Activated T-cell treated with anti-CD3 and anti-CD28 coated beads, Interleukin-2, amount 50 U/mL, for 24 hours (primary cell): ENCODE measurements around the gene NHERF2.

ENCODE experiments used
- DNase-seq: peaks from one replicate; pipeline ENCODE4 v3.0.0-alpha.2; 2020
- H3K27ac Mint-ChIP-seq: 2 replicates; pipeline ENCODE4 v1.8.0; 2020; ENCODE audit warnings: mild to moderate bottlenecking, mixed read lengths
- H3K27me3 Mint-ChIP-seq: 2 replicates; pipeline ENCODE4 v1.8.0; 2020; ENCODE audit warnings: mixed read lengths
- H3K36me3 Mint-ChIP-seq: 2 replicates; pipeline ENCODE4 v1.8.0; 2020; ENCODE audit warnings: low read depth, mixed read lengths
- H3K4me1 Mint-ChIP-seq: 2 replicates; pipeline ENCODE4 v1.8.0; 2020; ENCODE audit warnings: low read depth, mixed read lengths
- H3K4me3 Mint-ChIP-seq: 2 replicates; pipeline ENCODE4 v1.8.0; 2020; ENCODE audit warnings: mild to moderate bottlenecking, moderate library complexity, mixed read lengths
- H3K9me3 Mint-ChIP-seq: 2 replicates; pipeline ENCODE4 v1.8.0; 2020; ENCODE audit warnings: mixed read lengths

The NHERF2 gene

GRCh38 chr16:1985466-1986150 is 41.1 kb upstream of the NHERF2 start:
- peaks cover 47% of the 10 kb centered on the region for H3K27me3 Mint-ChIP-seq
- peaks cover 23% of the 10 kb centered on the region for H3K4me1 Mint-ChIP-seq
- no peaks in the 10 kb centered on the region for H3K9me3 Mint-ChIP-seq
- H3K4me3 Mint-ChIP-seq, result peak overlapping the region; percentile 88
- no peak for DNase-seq
- H3K36me3 Mint-ChIP-seq, result peaks cover 26% of the 10 kb centered on the region
- H3K27ac Mint-ChIP-seq, result peak overlapping the region; percentile 68

GRCh38 chr16:1987198-1987597 is 39.5 kb upstream of the NHERF2 start:
- H3K36me3 Mint-ChIP-seq, result peaks cover 26% of the 10 kb centered on the region
- no peak for DNase-seq
- H3K4me1 Mint-ChIP-seq, result peaks cover 32% of the 10 kb centered on the region
- no peak overlapping the region for H3K27ac Mint-ChIP-seq
- H3K27me3 Mint-ChIP-seq, result peaks cover 40% of the 10 kb centered on the region
- H3K4me3 Mint-ChIP-seq, result no peak overlapping the region
- no peaks in the 10 kb centered on the region for H3K9me3 Mint-ChIP-seq

GRCh38 chr16:1989209-1990100 is 37.2 kb upstream of the NHERF2 start, which contains the start of gene SYNGR3:
SYNGR3 (plus strand) TSS chr16:1989970; CDS start chr16:1990103, 133 bp downstream.
- peak within 1 kb of the TSS; percentile 63 for H3K4me3 Mint-ChIP-seq
- peaks cover 2% of the 10 kb centered on the region for H3K9me3 Mint-ChIP-seq
- DNase-seq, result no peak
- peaks cover 29% of the 10 kb centered on the region for H3K27me3 Mint-ChIP-seq
- H3K36me3 Mint-ChIP-seq, result peaks cover 25% of the 10 kb centered on the region
- H3K4me1 Mint-ChIP-seq, result peaks cover 38% of the 10 kb centered on the region
- H3K27ac Mint-ChIP-seq, result peak within 1 kb of the TSS; percentile 53

DNA sequence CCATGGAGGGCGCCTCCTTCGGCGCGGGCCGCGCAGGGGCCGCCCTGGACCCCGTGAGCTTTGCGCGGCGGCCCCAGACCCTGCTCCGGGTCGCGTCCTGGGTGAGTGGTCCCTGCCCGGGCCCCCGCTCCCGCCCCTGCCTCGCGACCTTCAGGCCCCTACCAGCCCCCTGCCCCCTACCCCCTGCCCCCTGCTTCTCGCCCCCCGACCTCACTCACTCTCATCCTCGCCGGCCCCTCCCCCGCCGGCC is 36.7 kb upstream of the NHERF2 start:
- DNase-seq, result no peak
- Mint-ChIP-seq H3K4me3 (no peak overlapping the region), H3K27me3 (peaks cover 29% of the 10 kb centered on the region), H3K4me1 (peaks cover 33% of the 10 kb centered on the region), H3K9me3 (peaks cover 2% of the 10 kb centered on the region), H3K27ac (no peak overlapping the region), H3K36me3 (peaks cover 21% of the 10 kb centered on the region)

GRCh38 chr16:1990351-1991134 is 36.2 kb upstream of the NHERF2 start:
- Mint-ChIP-seq H3K27ac (peak overlapping the region; percentile 76), H3K4me1 (peaks cover 27% of the 10 kb centered on the region), H3K9me3 (peaks cover 2% of the 10 kb centered on the region), H3K27me3 (peaks cover 29% of the 10 kb centered on the region), H3K36me3 (peaks cover 21% of the 10 kb centered on the region), H3K4me3 (peak overlapping the region; percentile 63)
- DNase-seq, result peak; percentile 57

DNA sequence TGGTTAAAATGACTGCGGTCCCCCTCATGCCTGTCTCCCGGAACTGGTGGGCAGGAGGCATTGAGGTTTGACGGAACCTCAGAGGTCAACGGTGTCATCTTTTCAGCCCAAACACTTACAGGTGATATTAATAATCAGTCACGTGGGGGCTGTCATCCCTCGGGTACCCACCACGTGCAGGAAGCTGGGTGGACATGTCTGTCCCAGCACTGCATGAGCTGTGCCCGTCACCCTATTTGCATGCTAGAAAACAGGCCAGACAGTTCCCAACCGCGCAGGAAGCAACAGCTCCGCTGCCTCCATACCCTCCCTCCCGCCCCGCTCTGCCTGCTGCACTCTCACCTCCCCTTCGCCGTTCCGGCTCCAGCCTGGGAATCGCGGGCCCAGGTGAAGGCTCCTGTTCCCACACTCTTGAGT is 35.6 kb upstream of the NHERF2 start:
- H3K27ac Mint-ChIP-seq, result peak overlapping the region; percentile 76
- peaks cover 27% of the 10 kb centered on the region for H3K4me1 Mint-ChIP-seq
- DNase-seq, result peak; percentile 65
- peaks cover 18% of the 10 kb centered on the region for H3K36me3 Mint-ChIP-seq
- H3K4me3 Mint-ChIP-seq, result peak overlapping the region; percentile 63
- peaks cover 29% of the 10 kb centered on the region for H3K27me3 Mint-ChIP-seq
- peaks cover 2% of the 10 kb centered on the region for H3K9me3 Mint-ChIP-seq

GRCh38 chr16:1991588-1991947 is 35.1 kb upstream of the NHERF2 start:
- H3K4me3 Mint-ChIP-seq, result peak overlapping the region; percentile 63
- peaks cover 2% of the 10 kb centered on the region for H3K9me3 Mint-ChIP-seq
- peak overlapping the region; percentile 76 for H3K27ac Mint-ChIP-seq
- peaks cover 30% of the 10 kb centered on the region for H3K4me1 Mint-ChIP-seq
- peaks cover 18% of the 10 kb centered on the region for H3K36me3 Mint-ChIP-seq
- peaks cover 29% of the 10 kb centered on the region for H3K27me3 Mint-ChIP-seq
- no peak for DNase-seq

DNA sequence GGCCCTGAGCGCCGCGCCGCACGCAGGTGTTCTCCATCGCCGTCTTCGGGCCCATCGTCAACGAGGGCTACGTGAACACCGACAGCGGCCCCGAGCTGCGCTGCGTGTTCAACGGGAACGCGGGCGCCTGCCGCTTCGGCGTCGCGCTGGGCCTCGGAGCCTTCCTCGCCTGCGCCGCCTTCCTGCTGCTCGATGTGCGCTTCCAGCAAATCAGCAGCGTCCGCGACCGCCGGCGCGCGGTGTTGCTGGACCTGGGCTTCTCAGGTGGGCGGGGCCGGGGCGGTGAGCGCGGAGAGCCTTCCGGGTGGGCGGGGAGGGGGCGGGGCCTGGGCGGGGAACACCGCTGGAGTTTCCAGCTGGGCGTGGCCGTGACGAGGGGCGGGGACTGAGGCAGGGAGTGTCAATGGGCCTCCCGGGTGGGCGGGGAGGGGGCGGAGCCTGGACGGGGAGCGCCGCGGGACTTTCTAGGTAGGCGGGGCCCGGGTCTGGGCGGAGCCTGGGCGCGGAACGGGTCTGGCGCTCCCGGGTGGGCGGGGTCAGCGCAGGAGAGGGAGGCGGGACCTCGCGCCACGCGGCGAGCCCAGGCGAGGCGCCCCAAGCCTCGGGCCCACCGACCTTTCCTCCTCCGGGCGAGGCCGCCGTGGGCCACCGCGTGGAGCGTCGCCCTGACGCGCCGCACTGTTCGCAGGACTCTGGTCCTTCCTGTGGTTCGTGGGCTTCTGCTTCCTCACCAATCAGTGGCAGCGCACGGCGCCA is 34.6 kb upstream of the NHERF2 start:
- peak overlapping the region; percentile 33 for H3K4me3 Mint-ChIP-seq

DNA sequence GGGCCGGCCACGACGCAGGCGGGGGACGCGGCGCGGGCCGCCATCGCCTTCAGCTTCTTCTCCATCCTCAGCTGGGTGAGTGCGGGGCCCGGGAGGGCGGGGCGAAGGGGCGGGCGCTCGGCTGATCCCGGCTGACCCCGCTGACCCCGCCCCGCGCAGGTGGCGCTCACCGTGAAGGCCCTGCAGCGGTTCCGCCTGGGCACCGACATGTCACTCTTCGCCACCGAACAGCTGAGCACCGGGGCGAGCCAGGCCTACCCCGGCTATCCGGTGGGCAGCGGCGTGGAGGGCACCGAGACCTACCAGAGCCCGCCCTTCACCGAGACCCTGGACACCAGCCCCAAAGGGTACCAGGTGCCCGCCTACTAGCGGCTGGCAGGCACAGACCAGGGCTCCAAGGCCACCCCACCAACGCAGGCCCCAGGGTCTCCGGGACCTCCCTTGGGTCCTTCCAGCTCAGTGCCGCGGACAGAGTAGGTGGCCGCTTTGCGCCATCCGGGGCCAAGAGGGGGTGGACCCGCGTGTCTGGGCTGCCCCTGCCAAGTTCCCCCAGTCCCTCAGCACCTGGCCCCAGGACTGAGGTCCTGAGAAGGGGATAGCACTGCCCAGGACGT is 33.9 kb upstream of the NHERF2 start:
- Mint-ChIP-seq H3K4me1 (peaks cover 36% of the 10 kb centered on the region), H3K27me3 (peaks cover 28% of the 10 kb centered on the region), H3K27ac (no peak overlapping the region), H3K9me3 (peaks cover 2% of the 10 kb centered on the region), H3K4me3 (no peak overlapping the region), H3K36me3 (peaks cover 25% of the 10 kb centered on the region)
- DNase-seq, result no peak

More for the DNA sequence above, 34.6 kb upstream of the NHERF2 start:
- peak overlapping the region; percentile 22 for H3K27ac Mint-ChIP-seq
- peaks cover 29% of the 10 kb centered on the region for H3K27me3 Mint-ChIP-seq
- H3K36me3 Mint-ChIP-seq, result peaks cover 18% of the 10 kb centered on the region
- H3K4me1 Mint-ChIP-seq, result peaks cover 33% of the 10 kb centered on the region
- H3K9me3 Mint-ChIP-seq, result peaks cover 2% of the 10 kb centered on the region
- DNase-seq, result peak; percentile 98

GRCh38 chr16:1993731-1994131 is 33.0 kb upstream of the NHERF2 start:
- Mint-ChIP-seq H3K4me1 (peaks cover 37% of the 10 kb centered on the region), H3K36me3 (peaks cover 34% of the 10 kb centered on the region), H3K4me3 (no peak overlapping the region), H3K9me3 (peaks cover 2% of the 10 kb centered on the region), H3K27me3 (peaks cover 21% of the 10 kb centered on the region), H3K27ac (peak overlapping the region; percentile 51)
- no peak for DNase-seq

GRCh38 chr16:1997494-1998359 is 29.0 kb upstream of the NHERF2 start:
- Mint-ChIP-seq H3K4me3 (no peak overlapping the region), H3K9me3 (peaks cover 2% of the 10 kb centered on the region), H3K27me3 (no peaks in the 10 kb centered on the region), H3K4me1 (peaks cover 21% of the 10 kb centered on the region), H3K36me3 (peaks cover 70% of the 10 kb centered on the region), H3K27ac (peak overlapping the region; percentile 63)
- DNase-seq, result no peak

DNA sequence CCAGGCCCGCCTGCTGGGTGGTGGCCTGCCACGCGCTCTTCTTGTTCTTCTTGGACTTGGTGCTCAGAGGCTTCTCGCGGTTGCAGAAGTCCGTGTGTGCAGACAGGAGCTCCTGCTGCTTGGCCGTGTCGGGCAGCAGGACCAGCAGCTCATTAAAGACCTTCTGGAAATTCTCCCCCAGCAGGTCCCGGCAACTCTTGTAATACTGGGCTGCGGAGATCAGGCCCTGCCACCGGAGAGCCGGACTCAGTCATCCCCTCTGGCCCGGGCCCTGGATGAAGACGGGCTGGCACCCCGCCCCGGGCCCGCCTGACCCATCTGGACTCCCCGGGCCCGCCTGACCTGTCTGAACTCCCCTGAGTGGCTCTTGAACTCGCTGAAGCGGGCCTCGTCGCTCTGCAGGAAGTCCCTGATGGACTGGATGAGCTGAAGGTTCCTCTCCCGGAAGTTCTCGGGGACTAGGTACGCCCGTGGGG is 28.3 kb upstream of the NHERF2 start:
- Mint-ChIP-seq H3K27me3 (no peaks in the 10 kb centered on the region), H3K27ac (peak overlapping the region; percentile 63), H3K4me1 (peaks cover 19% of the 10 kb centered on the region), H3K4me3 (no peak overlapping the region), H3K9me3 (peaks cover under 1% of the 10 kb centered on the region), H3K36me3 (peaks cover 74% of the 10 kb centered on the region)
- DNase-seq, result no peak
